ENCODE measurements around the gene PCA3.

DNA sequence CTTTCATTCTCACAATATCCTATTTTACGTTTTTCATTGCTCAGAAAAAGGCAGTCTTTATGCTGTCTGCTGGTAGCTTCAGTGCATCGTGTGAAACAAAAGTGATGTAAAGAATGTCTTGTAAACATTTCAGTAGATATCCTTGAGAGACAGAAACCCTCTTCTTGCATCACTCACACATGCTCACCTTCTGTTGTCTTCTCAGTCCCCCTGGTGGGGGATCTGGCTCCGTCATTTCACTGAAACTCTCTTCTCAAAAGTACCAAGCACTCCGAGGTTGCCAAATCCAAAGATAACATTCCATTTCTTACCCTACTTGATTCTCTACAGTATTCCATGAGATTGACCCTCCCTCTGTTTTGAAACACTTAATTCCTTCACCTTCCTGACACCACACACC, 46.1 kb upstream of the PCA3 start:
- TF ChIP-seq, protein P1, sequence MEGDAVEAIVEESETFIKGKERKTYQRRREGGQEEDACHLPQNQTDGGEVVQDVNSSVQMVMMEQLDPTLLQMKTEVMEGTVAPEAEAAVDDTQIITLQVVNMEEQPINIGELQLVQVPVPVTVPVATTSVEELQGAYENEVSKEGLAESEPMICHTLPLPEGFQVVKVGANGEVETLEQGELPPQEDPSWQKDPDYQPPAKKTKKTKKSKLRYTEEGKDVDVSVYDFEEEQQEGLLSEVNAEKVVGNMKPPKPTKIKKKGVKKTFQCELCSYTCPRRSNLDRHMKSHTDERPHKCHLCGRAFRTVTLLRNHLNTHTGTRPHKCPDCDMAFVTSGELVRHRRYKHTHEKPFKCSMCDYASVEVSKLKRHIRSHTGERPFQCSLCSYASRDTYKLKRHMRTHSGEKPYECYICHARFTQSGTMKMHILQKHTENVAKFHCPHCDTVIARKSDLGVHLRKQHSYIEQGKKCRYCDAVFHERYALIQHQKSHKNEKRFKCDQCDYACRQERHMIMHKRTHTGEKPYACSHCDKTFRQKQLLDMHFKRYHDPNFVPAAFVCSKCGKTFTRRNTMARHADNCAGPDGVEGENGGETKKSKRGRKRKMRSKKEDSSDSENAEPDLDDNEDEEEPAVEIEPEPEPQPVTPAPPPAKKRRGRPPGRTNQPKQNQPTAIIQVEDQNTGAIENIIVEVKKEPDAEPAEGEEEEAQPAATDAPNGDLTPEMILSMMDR (IDR thresholded peaks at IDR 0.05; ENCODE audit: low read depth, low read length, missing input control), result no peak
- TF ChIP-seq TAF1 (conservative IDR thresholded peaks at IDR 0.05) (no peak), SP1 (IDR thresholded peaks at IDR 0.05) (no peak), JUND (IDR thresholded peaks at IDR 0.05) (no peak), RAD21 (IDR thresholded peaks at IDR 0.05) (no peak), HNF4A (conservative IDR thresholded peaks at IDR 0.05) (no peak), HNF4G (IDR thresholded peaks at IDR 0.05) (no peak), YY1 (IDR thresholded peaks at IDR 0.05) (no peak), NR2F2 (IDR thresholded peaks at IDR 0.05) (no peak), GABPA (IDR thresholded peaks at IDR 0.05 in 1 of 2, conservative IDR thresholded peaks at IDR 0.05 in 1 of 2) (no peak)
- TF ChIP-seq, protein P2, sequence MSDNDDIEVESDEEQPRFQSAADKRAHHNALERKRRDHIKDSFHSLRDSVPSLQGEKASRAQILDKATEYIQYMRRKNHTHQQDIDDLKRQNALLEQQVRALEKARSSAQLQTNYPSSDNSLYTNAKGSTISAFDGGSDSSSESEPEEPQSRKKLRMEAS (IDR thresholded peaks at IDR 0.05), result no peak
- TF ChIP-seq, protein P3, sequence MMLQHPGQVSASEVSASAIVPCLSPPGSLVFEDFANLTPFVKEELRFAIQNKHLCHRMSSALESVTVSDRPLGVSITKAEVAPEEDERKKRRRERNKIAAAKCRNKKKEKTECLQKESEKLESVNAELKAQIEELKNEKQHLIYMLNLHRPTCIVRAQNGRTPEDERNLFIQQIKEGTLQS (IDR thresholded peaks at IDR 0.05), result no peak
- TF ChIP-seq, protein P4, sequence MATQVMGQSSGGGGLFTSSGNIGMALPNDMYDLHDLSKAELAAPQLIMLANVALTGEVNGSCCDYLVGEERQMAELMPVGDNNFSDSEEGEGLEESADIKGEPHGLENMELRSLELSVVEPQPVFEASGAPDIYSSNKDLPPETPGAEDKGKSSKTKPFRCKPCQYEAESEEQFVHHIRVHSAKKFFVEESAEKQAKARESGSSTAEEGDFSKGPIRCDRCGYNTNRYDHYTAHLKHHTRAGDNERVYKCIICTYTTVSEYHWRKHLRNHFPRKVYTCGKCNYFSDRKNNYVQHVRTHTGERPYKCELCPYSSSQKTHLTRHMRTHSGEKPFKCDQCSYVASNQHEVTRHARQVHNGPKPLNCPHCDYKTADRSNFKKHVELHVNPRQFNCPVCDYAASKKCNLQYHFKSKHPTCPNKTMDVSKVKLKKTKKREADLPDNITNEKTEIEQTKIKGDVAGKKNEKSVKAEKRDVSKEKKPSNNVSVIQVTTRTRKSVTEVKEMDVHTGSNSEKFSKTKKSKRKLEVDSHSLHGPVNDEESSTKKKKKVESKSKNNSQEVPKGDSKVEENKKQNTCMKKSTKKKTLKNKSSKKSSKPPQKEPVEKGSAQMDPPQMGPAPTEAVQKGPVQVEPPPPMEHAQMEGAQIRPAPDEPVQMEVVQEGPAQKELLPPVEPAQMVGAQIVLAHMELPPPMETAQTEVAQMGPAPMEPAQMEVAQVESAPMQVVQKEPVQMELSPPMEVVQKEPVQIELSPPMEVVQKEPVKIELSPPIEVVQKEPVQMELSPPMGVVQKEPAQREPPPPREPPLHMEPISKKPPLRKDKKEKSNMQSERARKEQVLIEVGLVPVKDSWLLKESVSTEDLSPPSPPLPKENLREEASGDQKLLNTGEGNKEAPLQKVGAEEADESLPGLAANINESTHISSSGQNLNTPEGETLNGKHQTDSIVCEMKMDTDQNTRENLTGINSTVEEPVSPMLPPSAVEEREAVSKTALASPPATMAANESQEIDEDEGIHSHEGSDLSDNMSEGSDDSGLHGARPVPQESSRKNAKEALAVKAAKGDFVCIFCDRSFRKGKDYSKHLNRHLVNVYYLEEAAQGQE (IDR thresholded peaks at IDR 0.05), result no peak

Measured in liver (tissue), 3 donors.